Epithelial cell of proximal tubule (primary cell): ENCODE measurements around the gene COL7A1. TPM values are rescaled to one million over a fixed set of nuclear protein-coding genes. Genes with fewer than 3 reads are reported as not detected.

Source experiments
- DNase-seq: peaks from one replicate; pipeline ENCODE4 v3.0.0-alpha.2; 2011; ENCODE audit warnings: low read depth
- H3K4me3 ChIP-seq: 2 replicates; pipeline ENCODE4 v1.5.1; 2011; ENCODE audit warnings: low read depth, mild to moderate bottlenecking, low read length
- total RNA-seq: library from RNA; depleted of rRNA; stranded (reverse); fragments of >200 nt; gene quantifications from 2 replicates; pipeline ENCODE4 v1.2.3, GENCODE V29; 2015
- TF ChIP-seq, protein P1 (sequence below): conservative IDR thresholded peaks from 2 replicates; pipeline ENCODE4 v1.5.1; 2012; ENCODE audit warnings: low read depth, mild to moderate bottlenecking, low read length

COL7A1 gene
- total RNA-seq, 1 donor from 2014 or later = 211 TPM

- TF ChIP-seq, protein P1, sequence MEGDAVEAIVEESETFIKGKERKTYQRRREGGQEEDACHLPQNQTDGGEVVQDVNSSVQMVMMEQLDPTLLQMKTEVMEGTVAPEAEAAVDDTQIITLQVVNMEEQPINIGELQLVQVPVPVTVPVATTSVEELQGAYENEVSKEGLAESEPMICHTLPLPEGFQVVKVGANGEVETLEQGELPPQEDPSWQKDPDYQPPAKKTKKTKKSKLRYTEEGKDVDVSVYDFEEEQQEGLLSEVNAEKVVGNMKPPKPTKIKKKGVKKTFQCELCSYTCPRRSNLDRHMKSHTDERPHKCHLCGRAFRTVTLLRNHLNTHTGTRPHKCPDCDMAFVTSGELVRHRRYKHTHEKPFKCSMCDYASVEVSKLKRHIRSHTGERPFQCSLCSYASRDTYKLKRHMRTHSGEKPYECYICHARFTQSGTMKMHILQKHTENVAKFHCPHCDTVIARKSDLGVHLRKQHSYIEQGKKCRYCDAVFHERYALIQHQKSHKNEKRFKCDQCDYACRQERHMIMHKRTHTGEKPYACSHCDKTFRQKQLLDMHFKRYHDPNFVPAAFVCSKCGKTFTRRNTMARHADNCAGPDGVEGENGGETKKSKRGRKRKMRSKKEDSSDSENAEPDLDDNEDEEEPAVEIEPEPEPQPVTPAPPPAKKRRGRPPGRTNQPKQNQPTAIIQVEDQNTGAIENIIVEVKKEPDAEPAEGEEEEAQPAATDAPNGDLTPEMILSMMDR = no peak
- H3K4me3 ChIP-seq = no peak overlapping the region
- no peak for DNase-seq
Observed at GRCh38 chr3:48601622-48601994, 6.5 kb upstream of the COL7A1 start.

GRCh38 chr3:48600711-48601621 lies 5.8 kb upstream of the COL7A1 start:
- TF ChIP-seq, protein P1 = no peak
- no peak for DNase-seq
- no peak overlapping the region for H3K4me3 ChIP-seq

DNA sequence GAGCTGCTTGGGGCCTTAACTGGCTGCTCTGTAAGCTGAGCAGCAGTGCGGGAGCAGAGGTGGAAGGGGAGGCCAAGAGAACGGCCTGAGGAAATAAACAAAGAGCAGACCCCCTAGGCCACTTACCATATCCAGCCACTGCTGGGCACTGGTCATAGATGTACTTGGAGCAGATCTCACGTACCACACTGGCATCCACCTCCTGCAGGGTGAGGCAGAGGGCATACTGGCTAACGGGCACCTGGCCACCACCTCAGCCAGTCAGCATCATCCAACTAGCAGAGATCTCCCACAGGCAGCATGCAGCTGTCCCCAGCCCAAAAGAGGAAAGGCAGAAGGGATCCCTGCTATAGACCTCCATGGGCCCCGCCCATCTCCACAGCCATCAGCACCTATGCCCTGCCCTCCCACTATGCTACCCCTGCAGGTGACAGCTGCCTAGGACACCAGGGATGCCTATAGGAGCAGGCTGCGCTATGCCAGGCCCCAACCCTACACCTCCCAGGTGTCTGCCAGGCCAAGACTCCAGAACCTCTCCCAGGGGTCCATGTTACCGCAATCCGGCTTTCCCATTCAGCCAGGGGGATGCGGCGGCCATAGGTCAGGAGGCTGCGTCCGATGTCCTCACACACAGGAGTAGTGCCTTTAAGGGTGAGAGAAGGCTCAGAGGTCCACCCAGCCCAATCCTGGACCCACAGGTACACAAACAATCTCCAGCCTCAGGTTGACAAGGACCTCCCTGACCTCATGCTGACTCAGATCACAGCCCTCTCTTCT lies 4.6 kb upstream of the COL7A1 start:
- no peak for DNase-seq
- no peak overlapping the region for H3K4me3 ChIP-seq
- TF ChIP-seq, protein P1 = no peak

DNA sequence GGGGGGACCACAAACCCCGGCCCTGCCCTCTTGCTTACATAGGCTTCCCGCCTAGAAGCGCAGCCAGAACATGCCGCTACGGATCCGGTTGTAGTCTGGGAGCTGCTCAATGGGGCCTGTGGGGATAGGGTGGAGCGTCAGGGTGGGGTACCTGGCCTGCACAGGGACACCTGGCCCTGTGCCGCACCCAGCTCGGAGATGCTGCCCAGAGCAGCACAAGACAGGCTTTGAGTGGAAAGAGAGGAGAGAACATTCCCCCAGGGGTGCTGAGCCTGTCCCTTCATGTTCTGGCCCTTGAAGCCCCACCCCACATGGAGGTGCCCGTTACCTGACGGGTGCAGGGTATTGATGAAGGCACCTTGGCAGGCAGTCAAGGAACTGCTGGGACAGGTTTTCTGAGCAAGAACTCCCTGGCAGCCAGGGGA lies 4.0 kb upstream of the COL7A1 start:
- DNase-seq = no peak
- TF ChIP-seq, protein P1 = no peak
- no peak overlapping the region for H3K4me3 ChIP-seq

GRCh38 chr3:48598323-48599076 lies 3.4 kb upstream of the COL7A1 start:
- TF ChIP-seq, protein P1 = no peak
- no peak for DNase-seq
- no peak overlapping the region for H3K4me3 ChIP-seq

GRCh38 chr3:48597408-48597800 lies 2.3 kb upstream of the COL7A1 start:
- no peak for DNase-seq
- H3K4me3 ChIP-seq = no peak overlapping the region
- TF ChIP-seq, protein P1 = no peak
